K562 (cell line): ENCODE data around the gene RTL10. TPM values are rescaled to one million over a fixed set of nuclear protein-coding genes. Genes with fewer than 3 reads are reported as not detected.

Experiments used
- BRCA1 ChIP-seq, 2 experiments: fragments of 450-650 bp in 1 of 2; sonication (generic) in 1 of 2; formaldehyde crosslinking in 1 of 2; IDR thresholded peaks; 2 replicates each; pipeline versions ENCODE4 v1.5.0 to v1.6.1; 2017 to 2020; ENCODE audit warnings: mild to moderate bottlenecking in 1 of 2, missing genetic modification reagents in 1 of 2
- CBFA2T3 ChIP-seq: fragments of 450-650 bp; IDR thresholded peaks from 2 replicates; pipeline ENCODE4 v1.6.1; 2017
- CBFB ChIP-seq: sonication (generic); formaldehyde crosslinking; IDR thresholded peaks from 2 replicates; pipeline ENCODE4 v1.4.0; 2020; ENCODE audit warnings: mild to moderate bottlenecking, missing genetic modification reagents
- DACH1 ChIP-seq: fragments of 450-650 bp; IDR thresholded peaks from 2 replicates; pipeline ENCODE4 v1.6.1; 2018; ENCODE audit not compliant: partially characterized antibody
- DNMT1 ChIP-seq: fragments of 450-650 bp; IDR thresholded peaks from 2 replicates; pipeline ENCODE4 v1.6.1; 2016; ENCODE audit warnings: antibody characterized with exemption, mild to moderate bottlenecking
- FIP1L1 ChIP-seq: fragments of 200-400 bp; formaldehyde crosslinking; IDR thresholded peaks from 2 replicates; pipeline ENCODE4 v1.6.1; 2018; ENCODE audit warnings: mild to moderate bottlenecking, low read depth, low read length; ENCODE audit not compliant: poor library complexity, severe bottlenecking
- HDAC2 ChIP-seq: fragments of 450-650 bp; IDR thresholded peaks from 2 replicates; pipeline ENCODE4 v1.6.1; 2016; ENCODE audit warnings: mild to moderate bottlenecking
- HLTF ChIP-seq: fragments of 450-650 bp; IDR thresholded peaks from 2 replicates; pipeline ENCODE4 v1.6.1; 2016
- KDM1A ChIP-seq, 2 experiments: fragments of 450-650 bp; IDR thresholded peaks; 2 replicates each; pipeline ENCODE4 v1.6.1; 2016; ENCODE audit warnings: mild to moderate bottlenecking in 2 of 2
- LEF1 ChIP-seq: fragments of 450-650 bp; IDR thresholded peaks from 2 replicates; pipeline ENCODE4 v1.6.1; 2016; ENCODE audit warnings: mild to moderate bottlenecking
- MTA1 ChIP-seq: fragments of 450-650 bp; IDR thresholded peaks from 2 replicates; pipeline ENCODE4 v1.6.1; 2017; ENCODE audit warnings: borderline replicate concordance
- MTA3 ChIP-seq: fragments of 450-650 bp; formaldehyde crosslinking; IDR thresholded peaks from 2 replicates; pipeline ENCODE4 v1.6.1; 2017; ENCODE audit warnings: mild to moderate bottlenecking, borderline replicate concordance
- NCOA2 ChIP-seq, 2 experiments: fragments of 450-650 bp; IDR thresholded peaks; 2 replicates each; pipeline ENCODE4 v1.6.1; 2018; ENCODE audit warnings: mild to moderate bottlenecking in 2 of 2, moderate library complexity in 1 of 2; ENCODE audit not compliant: partially characterized antibody in 2 of 2
- NELFE ChIP-seq: IDR thresholded peaks from 2 replicates; pipeline ENCODE4 v1.6.1; 2011; ENCODE audit warnings: mild to moderate bottlenecking; ENCODE audit not compliant: insufficient read depth, insufficient read length
- NR4A1 ChIP-seq, 2 experiments: fragments of 250-450 bp in 1 of 2; fragments of 450-650 bp in 1 of 2; sonication (Bioruptor Pico) in 1 of 2; IDR thresholded peaks; 2 replicates each; pipeline versions ENCODE4 v1.4.0 to v1.6.1; 2016 to 2020; ENCODE audit warnings: mild to moderate bottlenecking in 2 of 2, missing compliant biosample characterization in 1 of 2, missing genetic modification characterization in 1 of 2, moderate library complexity in 1 of 2
- POLR2AphosphoS5 ChIP-seq: IDR thresholded peaks from 2 replicates; pipeline ENCODE4 v1.6.1; 2011; ENCODE audit warnings: mild to moderate bottlenecking, low read depth, low read length, moderate library complexity; ENCODE audit not compliant: control insufficient read depth, insufficient read depth
- POLR3A ChIP-seq: IDR thresholded peaks from 2 replicates; pipeline ENCODE4 v1.6.1; 2011; ENCODE audit warnings: borderline replicate concordance, mild to moderate bottlenecking, moderate library complexity; ENCODE audit not compliant: insufficient read length, insufficient read depth; ENCODE audit errors: extremely low read depth
- PRPF4 ChIP-seq: fragments of 200-400 bp; formaldehyde crosslinking; IDR thresholded peaks from one replicate; pipeline ENCODE4 v1.6.1; 2017; ENCODE audit warnings: low read length, low read depth, mild to moderate bottlenecking; ENCODE audit not compliant: insufficient read depth, poor library complexity, severe bottlenecking
- RNF219 ChIP-seq: fragments of 250-450 bp; sonication (Bioruptor Pico); IDR thresholded peaks from 2 replicates; pipeline ENCODE4 v1.5.0; 2022; ENCODE audit warnings: mild to moderate bottlenecking
- SETDB1 ChIP-seq: IDR thresholded peaks from one replicate; pipeline ENCODE4 v1.6.1; 2012; ENCODE audit warnings: low read length, control low read depth, inconsistent platforms
- SMARCC2 ChIP-seq: fragments of 450-650 bp; IDR thresholded peaks from 2 replicates; pipeline ENCODE4 v1.6.1; 2017; ENCODE audit warnings: antibody characterized with exemption, moderate library complexity, mild to moderate bottlenecking, low read depth
- SNAPC5 ChIP-seq: fragments of 250-450 bp; sonication (Bioruptor Pico); IDR thresholded peaks from 2 replicates; pipeline ENCODE4 v1.8.0; 2021; ENCODE audit warnings: moderate library complexity, mild to moderate bottlenecking, inconsistent platforms
- ZBTB1 ChIP-seq: sonication (generic); formaldehyde crosslinking; IDR thresholded peaks from 2 replicates; pipeline ENCODE4 v1.8.1; 2023; ENCODE audit warnings: missing genetic modification reagents, low read depth, mild to moderate bottlenecking, borderline replicate concordance
- ZNF311 ChIP-seq: fragments of 250-450 bp; sonication (Bioruptor Pico); IDR thresholded peaks from 2 replicates; pipeline ENCODE4 v1.4.0; 2020; ENCODE audit warnings: mild to moderate bottlenecking, moderate library complexity
- ZNF324 ChIP-seq: fragments of 250-450 bp; sonication (Bioruptor Pico); IDR thresholded peaks from 2 replicates; pipeline ENCODE4 v1.4.0; 2020; ENCODE audit warnings: mild to moderate bottlenecking
- ZNF41 ChIP-seq: fragments of 250-450 bp; sonication (Bioruptor Pico); conservative IDR thresholded peaks from 2 replicates; pipeline ENCODE4 v1.4.0; 2020; ENCODE audit warnings: mild to moderate bottlenecking
- ZNF764 ChIP-seq: fragments of 250-450 bp; sonication (Bioruptor Pico); IDR thresholded peaks from 2 replicates; pipeline ENCODE4 v1.4.0; 2020; ENCODE audit warnings: low read depth, mild to moderate bottlenecking, moderate library complexity
- polyA plus RNA-seq, 8 experiments: library from polyadenylated mRNA; depleted of rRNA in 4 of 8; stranded (reverse) in 5 of 8; unstranded in 3 of 8; fragments of >200 nt; fragmentation: Nextera tagmentation in 2 of 8; fragmentation: Illumina TruSeq in 1 of 8; extraction: Ambion mirVana in 2 of 8; extraction: Trizol in 1 of 8; gene quantifications; 2 replicates each; pipeline versions ENCODE4 v1.2.1 to v1.2.3, GENCODE V29; 2011 to 2014; ENCODE audit warnings: inconsistent platforms in 1 of 8, missing spikeins in 1 of 8
- total RNA-seq, 7 experiments: library from RNA; depleted of rRNA in 6 of 7; stranded (reverse); fragments of >200 nt in 6 of 7; fragmentation: Illumina TruSeq in 2 of 7; extraction: Trizol in 2 of 7; gene quantifications; 2 replicates each; pipeline versions ENCODE4 v1.2.1 to v1.2.3, GENCODE V29; 2011 to 2021; ENCODE audit warnings: low replicate concordance in 1 of 7
- TF ChIP-seq, protein P1 (sequence below): fragments of 250-450 bp; sonication (Bioruptor Pico); IDR thresholded peaks from 2 replicates; pipeline ENCODE4 v1.6.1; 2021; ENCODE audit warnings: mild to moderate bottlenecking

RTL10 gene
- total and polyA plus RNA-seq, 9 of the 15 experiments (the other 6 are each of a cell fraction or from before 2014, with no cell fraction given), result 19.8 to 75.5 (median 32.5) TPM

DNA sequence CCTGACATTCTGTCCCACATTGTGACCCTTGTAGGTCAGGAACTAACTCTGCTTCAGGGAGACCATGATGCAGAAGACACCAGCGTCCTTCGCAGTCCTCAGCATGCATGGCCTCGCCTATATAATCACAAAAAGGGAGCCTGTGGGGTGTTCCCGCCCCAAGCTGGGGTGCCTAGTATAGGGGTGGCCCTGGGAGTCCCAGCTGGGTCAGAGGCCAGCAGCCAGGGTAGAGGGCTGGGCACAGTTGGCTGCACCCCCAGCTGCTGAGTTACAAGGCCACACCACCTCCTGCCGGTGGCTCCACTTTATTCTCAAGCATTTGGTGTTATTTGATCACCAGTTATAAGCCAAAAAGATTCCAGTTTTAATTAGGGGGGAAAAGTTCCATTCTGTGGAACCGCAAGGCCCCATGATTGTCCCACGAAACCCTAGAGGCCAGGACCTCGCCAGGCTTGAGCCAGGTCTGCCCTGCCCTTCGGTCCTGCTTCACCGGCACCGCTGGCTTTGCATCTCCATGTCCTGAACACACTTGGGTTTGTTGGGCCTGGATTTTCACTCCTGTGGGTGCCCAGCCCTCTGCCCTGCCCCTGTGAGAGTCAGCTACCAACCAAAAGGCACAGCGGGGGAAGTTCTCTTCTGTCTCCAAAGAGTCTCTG is 15.0 kb upstream of the RTL10 start (continued):
- no peak for TF ChIP-seq POLR2AphosphoS5
- TF ChIP-seq RNF219 (CRISPR knock-in tag), result no peak
- no peak for TF ChIP-seq HDAC2
- TF ChIP-seq ZNF41 (CRISPR knock-in tag), result no peak
- no peak for TF ChIP-seq POLR3A
- TF ChIP-seq CBFB, result no peak
- no peak for TF ChIP-seq DNMT1
- TF ChIP-seq LEF1, result no peak
- no peak for TF ChIP-seq PRPF4
- no peak for TF ChIP-seq SNAPC5 (CRISPR knock-in tag)
- no peak for TF ChIP-seq HLTF
- no peak for TF ChIP-seq NELFE
- TF ChIP-seq SETDB1, result peak; percentile 4
- TF ChIP-seq ZNF764 (CRISPR knock-in tag), result 0 out of 2 replicates have a peak, but pooled peaks have one; percentile 37
- no peak for TF ChIP-seq ZNF324 (CRISPR knock-in tag)
- no peak for TF ChIP-seq ZBTB1
- no peak for TF ChIP-seq SMARCC2
- TF ChIP-seq, protein P1, sequence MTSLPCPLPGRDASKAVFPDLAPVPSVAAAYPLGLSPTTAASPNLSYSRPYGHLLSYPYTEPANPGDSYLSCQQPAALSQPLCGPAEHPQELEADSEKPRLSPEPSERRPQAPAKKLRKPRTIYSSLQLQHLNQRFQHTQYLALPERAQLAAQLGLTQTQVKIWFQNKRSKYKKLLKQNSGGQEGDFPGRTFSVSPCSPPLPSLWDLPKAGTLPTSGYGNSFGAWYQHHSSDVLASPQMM (CRISPR knock-in tag), result no peak
- TF ChIP-seq MTA1, result no peak
- no peak for TF ChIP-seq MTA3
- no peak for TF ChIP-seq ZNF311 (CRISPR knock-in tag)
- TF ChIP-seq FIP1L1, result no peak
- TF ChIP-seq DACH1, result no peak
- 0 out of 2 replicates have a peak, but pooled peaks have one; percentile 9 for TF ChIP-seq NR4A1 (CRISPR knock-in tag; IDR thresholded peaks at IDR 0.05)
- no peak for TF ChIP-seq NR4A1 (tag; IDR thresholded peaks at IDR 0.05)
- TF ChIP-seq BRCA1 (IDR thresholded peaks at IDR 0.05), result no peak
- no peak for TF ChIP-seq BRCA1 (CRISPR knock-in tag; IDR thresholded peaks at IDR 0.05)
- no peak for TF ChIP-seq CBFA2T3
- TF ChIP-seq NCOA2 (IDR thresholded peaks at IDR 0.05; ENCODE audit: partially characterized antibody in 2 of 2), result no peak
- TF ChIP-seq KDM1A (IDR thresholded peaks at IDR 0.05), result no peak
